ENCODE data around the gene DYNC1LI2. TPM values are rescaled to one million over a fixed set of nuclear protein-coding genes. Genes with fewer than 3 reads are reported as not detected.

Gene DYNC1LI2
- total and polyA plus RNA-seq, 11 donors = 38.3 to 117 (median 87.2) TPM

DNA sequence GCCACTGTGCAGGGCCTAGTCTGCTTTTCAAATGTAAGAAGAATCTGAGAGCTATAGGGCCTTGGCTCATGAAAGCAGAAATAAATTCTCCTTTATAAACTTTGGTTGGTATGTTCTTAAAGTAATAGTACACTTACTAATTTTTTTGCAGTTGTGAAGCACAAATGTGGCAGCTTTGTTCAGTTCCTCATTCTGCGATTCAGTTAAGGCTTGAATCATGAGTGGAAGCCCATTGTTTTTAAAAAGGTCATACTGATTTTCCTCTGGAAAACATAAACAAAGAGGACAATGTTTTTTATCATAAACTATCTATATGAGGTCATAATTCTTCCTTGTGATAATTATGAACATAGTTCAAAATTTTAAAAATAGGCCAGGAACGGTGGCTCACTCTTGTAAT lies 23.6 kb upstream of the DYNC1LI2 start:
- WGBS, 4 donors = 53 to 70% (median 59%) methylated on average over 2 of the region's 2 CpGs

DNA sequence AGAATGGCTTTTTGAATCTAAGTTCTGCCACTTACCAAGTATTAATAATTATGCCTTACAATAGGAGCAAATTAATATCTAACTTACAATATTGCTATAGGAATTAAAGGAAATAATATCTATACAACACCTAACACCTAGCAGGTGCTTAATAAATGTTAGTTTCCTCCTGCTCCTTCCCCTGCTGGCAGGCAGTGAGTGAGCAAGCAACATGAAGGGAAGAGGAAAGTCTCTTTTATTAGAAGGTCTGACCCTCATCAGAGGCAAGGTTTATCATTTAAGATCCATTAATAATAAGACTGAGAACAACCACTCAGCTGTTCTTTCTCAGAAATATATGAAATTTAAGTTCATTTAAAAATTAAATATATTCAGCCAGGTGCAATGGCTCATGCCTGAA lies 6.7 kb upstream of the DYNC1LI2 start:
- no peak for DNase-seq
- no peaks in the 10 kb centered on the region for H3K27me3 ChIP-seq
- H3K4me1 ChIP-seq = no peaks in the 10 kb centered on the region
- ATAC-seq = no peak
- no peak for TF ChIP-seq POLR2A (IDR thresholded peaks at IDR 0.05)
- no peak overlapping the region for H3K4me3 ChIP-seq
- no peaks in the 10 kb centered on the region for H3K9me3 ChIP-seq
- H3K27ac ChIP-seq = no peak overlapping the region
- intact Hi-C loops (cut with DNase I) = loop anchor here in 2 of 10 donors (10.0 kb wide), 2 partner anchors 103 to 353 kb away; no protein-coding TSS in a partner anchor
- no peaks in the 10 kb centered on the region for H3K36me3 ChIP-seq

More for the DNA sequence above, 23.6 kb upstream of the DYNC1LI2 start:
- Histone ChIP-seq H3K9me3 (no peaks in the 10 kb centered on the region), H3K4me3 (no peak overlapping the region), H3K4me1 (no peaks in the 10 kb centered on the region), H3K27ac (no peak overlapping the region), H3K36me3 (no peaks in the 10 kb centered on the region), H3K27me3 (no peaks in the 10 kb centered on the region)
- intact Hi-C loops (cut with DNase I) = no loop called here
- TF ChIP-seq, protein P1, sequence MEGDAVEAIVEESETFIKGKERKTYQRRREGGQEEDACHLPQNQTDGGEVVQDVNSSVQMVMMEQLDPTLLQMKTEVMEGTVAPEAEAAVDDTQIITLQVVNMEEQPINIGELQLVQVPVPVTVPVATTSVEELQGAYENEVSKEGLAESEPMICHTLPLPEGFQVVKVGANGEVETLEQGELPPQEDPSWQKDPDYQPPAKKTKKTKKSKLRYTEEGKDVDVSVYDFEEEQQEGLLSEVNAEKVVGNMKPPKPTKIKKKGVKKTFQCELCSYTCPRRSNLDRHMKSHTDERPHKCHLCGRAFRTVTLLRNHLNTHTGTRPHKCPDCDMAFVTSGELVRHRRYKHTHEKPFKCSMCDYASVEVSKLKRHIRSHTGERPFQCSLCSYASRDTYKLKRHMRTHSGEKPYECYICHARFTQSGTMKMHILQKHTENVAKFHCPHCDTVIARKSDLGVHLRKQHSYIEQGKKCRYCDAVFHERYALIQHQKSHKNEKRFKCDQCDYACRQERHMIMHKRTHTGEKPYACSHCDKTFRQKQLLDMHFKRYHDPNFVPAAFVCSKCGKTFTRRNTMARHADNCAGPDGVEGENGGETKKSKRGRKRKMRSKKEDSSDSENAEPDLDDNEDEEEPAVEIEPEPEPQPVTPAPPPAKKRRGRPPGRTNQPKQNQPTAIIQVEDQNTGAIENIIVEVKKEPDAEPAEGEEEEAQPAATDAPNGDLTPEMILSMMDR (IDR thresholded peaks at IDR 0.05) = no peak
- no peak for TF ChIP-seq POLR2A (IDR thresholded peaks at IDR 0.05)
- DNase-seq (no peak), ATAC-seq (no peak)

DNA sequence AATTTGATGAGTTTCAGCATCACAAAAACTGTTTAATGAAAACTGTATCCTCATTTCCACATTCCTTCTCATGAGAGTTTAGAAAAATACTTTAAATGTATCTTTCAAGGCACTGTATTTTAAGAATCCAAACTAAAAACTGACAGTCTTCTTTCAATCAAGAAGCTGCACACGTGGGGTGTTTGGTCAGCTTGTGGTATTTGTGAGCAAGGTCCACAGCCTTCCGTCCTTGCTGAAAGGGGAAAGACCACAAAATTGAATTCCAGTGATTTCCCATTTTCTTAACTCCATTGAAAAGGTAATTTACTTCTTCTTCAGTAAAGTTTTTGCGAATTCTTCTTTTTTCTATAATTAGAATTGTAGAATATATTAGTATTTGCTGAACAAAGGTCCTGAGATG lies 3.4 kb upstream of the DYNC1LI2 start:
- WGBS, 4 donors = 65 to 71% (median 69%) methylated on average over 3 of the region's 3 CpGs
- no peak for ATAC-seq
- intact Hi-C loops (cut with DNase I) = loop anchor here in 3 of 10 donors (5.0 to 10.0 kb wide), 4 partner anchors 58 to 350 kb away; partner anchors contain the start of gene CMTM4 (in 1 of the 3)

DNA sequence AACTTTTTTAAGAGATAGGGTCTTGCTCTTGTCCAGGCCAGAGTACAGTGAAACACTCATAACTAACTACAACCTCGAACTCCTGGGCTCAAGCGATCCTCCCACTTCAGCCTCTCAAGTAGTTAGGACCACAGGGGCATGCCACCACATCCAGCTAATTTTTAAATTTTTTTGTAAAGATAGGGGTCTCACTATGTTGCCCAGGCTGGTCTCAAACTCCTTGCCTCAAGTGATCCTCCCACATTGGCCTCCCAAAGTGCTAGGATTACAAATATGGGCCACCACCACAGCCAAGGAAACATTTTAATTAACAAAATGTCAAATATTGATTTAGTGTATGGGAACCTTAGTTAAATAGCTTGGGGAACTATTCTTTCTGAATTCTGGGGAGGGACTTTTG lies 2.8 kb upstream of the DYNC1LI2 start:
- 89 to 96% (median 92%) methylated on average over 2 of the region's 2 CpGs for WGBS, 4 donors
- H3K4me1 ChIP-seq = peaks cover 0 to 28% (median 16%) of the 10 kb centered on the region in 12 donors
- no peak overlapping the region for H3K4me3 ChIP-seq
- H3K27me3 ChIP-seq = no peaks in the 10 kb centered on the region
- peaks cover 0 to 8% (median 1%) of the 10 kb centered on the region in 9 donors for H3K36me3 ChIP-seq
- DNase-seq = no peak
- no peak for TF ChIP-seq POLR2A (IDR thresholded peaks at IDR 0.05)
- TF ChIP-seq, protein P1 (IDR thresholded peaks at IDR 0.05) = no peak
- no peak for ATAC-seq
- no peaks in the 10 kb centered on the region for H3K9me3 ChIP-seq
- intact Hi-C loops (cut with DNase I) = loop anchor here in 3 of 10 donors (5.0 to 10.0 kb wide), 4 partner anchors 57 to 349 kb away; partner anchors contain the start of gene CMTM4 (in 1 of the 3)
- no peak overlapping the region for H3K27ac ChIP-seq

More for the DNA sequence above, 3.4 kb upstream of the DYNC1LI2 start:
- no peaks in the 10 kb centered on the region for H3K9me3 ChIP-seq
- no peak for DNase-seq
- H3K36me3 ChIP-seq = peaks cover 0 to 3% (median 0%) of the 10 kb centered on the region in 9 donors
- TF ChIP-seq, protein P1 (IDR thresholded peaks at IDR 0.05) = no peak
- TF ChIP-seq POLR2A (IDR thresholded peaks at IDR 0.05) = no peak
- no peak overlapping the region for H3K27ac ChIP-seq
- no peak overlapping the region for H3K4me3 ChIP-seq
- H3K27me3 ChIP-seq = no peaks in the 10 kb centered on the region
- peaks cover 0 to 22% (median 10%) of the 10 kb centered on the region in 12 donors for H3K4me1 ChIP-seq

DNA sequence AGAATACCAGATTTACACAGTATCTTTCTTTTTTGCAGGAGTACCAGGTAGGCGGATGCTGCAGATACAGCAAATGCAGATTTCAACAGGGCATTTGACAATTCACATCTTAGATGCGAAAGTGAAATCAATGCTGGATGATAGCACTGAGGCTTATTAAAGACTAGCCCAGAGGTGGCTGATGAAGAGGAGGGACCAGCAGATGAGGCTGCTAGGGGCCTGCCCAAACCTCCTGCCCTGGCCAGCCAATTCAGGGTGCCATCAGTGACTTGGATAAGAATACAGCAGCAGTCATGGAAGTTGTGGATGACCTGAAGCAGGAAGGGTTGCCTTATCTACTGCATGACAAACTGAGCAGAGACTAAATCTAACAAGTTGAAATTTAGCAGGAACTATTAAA lies 1.5 kb upstream of the DYNC1LI2 start:
- intact Hi-C loops (cut with DNase I) = loop anchor here in 3 of 10 donors (1.0 to 10.0 kb wide), 5 partner anchors 26 to 348 kb away; partner anchors contain the start of gene CMTM4 (in 1 of the 3)

More for the DNA sequence above, 1.5 kb upstream of the DYNC1LI2 start:
- H3K9me3 ChIP-seq = no peaks in the 10 kb centered on the region
- peaks cover 0 to 21% (median 13%) of the 10 kb centered on the region in 9 donors for H3K36me3 ChIP-seq
- H3K27ac ChIP-seq = no peak overlapping the region
- no peaks in the 10 kb centered on the region for H3K27me3 ChIP-seq
- 94 to 100% (median 98%) methylated on average over 2 of the region's 2 CpGs for WGBS, 4 donors
- DNase-seq (no peak), ATAC-seq (no peak)
- H3K4me1 ChIP-seq = peaks cover 0 to 40% (median 21%) of the 10 kb centered on the region in 12 donors
- TF ChIP-seq POLR2A (IDR thresholded peaks at IDR 0.05) = no peak
- TF ChIP-seq, protein P1 (IDR thresholded peaks at IDR 0.05) = no peak
- H3K4me3 ChIP-seq = no peak overlapping the region
